GM18909 (cell line): ENCODE measurements around the gene UTS2.

Experiments used
- ATAC-seq: cut with Tn5 transposase; IDR thresholded peaks from one replicate; pipeline ENCODE4 v1.9.1; 2021; ENCODE audit warnings: mild to moderate bottlenecking; ENCODE audit not compliant: unreplicated experiment, poor library complexity

Gene UTS2

GRCh38 chr1:7852804-7853683, at the start of gene UTS2:
Gene UTS2 (minus strand): TSS chr1:7853065. CDS start chr1:7853003, 62 bp downstream.
- ATAC-seq, result no peak

- no peak for ATAC-seq
Observed at GRCh38 chr1:7899741-7900140, 46.9 kb upstream of the UTS2 start.

- no peak for ATAC-seq
Observed at GRCh38 chr1:7898962-7899361, 46.1 kb upstream of the UTS2 start.

- ATAC-seq, result no peak
Observed at GRCh38 chr1:7896994-7897393, 44.1 kb upstream of the UTS2 start.

GRCh38 chr1:7893529-7894180, 40.8 kb upstream of the UTS2 start:
- no peak for ATAC-seq

GRCh38 chr1:7891804-7892203, 38.9 kb upstream of the UTS2 start:
- ATAC-seq, result no peak

- no peak for ATAC-seq
Observed at GRCh38 chr1:7890853-7891252, 38.0 kb upstream of the UTS2 start.

- ATAC-seq, result no peak
Observed at GRCh38 chr1:7888248-7889081, 35.6 kb upstream of the UTS2 start.

GRCh38 chr1:7886405-7886745, 33.5 kb upstream of the UTS2 start:
- no peak for ATAC-seq

GRCh38 chr1:7885513-7886404, 32.9 kb upstream of the UTS2 start:
- no peak for ATAC-seq

GRCh38 chr1:7884757-7885156, 31.9 kb upstream of the UTS2 start:
- no peak for ATAC-seq

- no peak for ATAC-seq
Observed at GRCh38 chr1:7879228-7879627, 26.4 kb upstream of the UTS2 start.

GRCh38 chr1:7878027-7878426, 25.2 kb upstream of the UTS2 start:
- ATAC-seq, result no peak

GRCh38 chr1:7873801-7874795, 21.2 kb upstream of the UTS2 start:
- ATAC-seq, result no peak

- no peak for ATAC-seq
Observed at GRCh38 chr1:7871136-7871535, 18.3 kb upstream of the UTS2 start.

- no peak for ATAC-seq
Observed at GRCh38 chr1:7869136-7869920, 16.5 kb upstream of the UTS2 start.

- no peak for ATAC-seq
Observed at GRCh38 chr1:7868070-7868780, 15.4 kb upstream of the UTS2 start.
